NCI-H524 (cell line): ENCODE measurements around the gene AMOTL1.
"Not testable (repeated sequence)": the region's sequence is repeated elsewhere in the genome, so short reads cannot be mapped to it uniquely, and the experiment has no call there.

Source experiments
- DNase-seq, 2 experiments: peaks; one replicate each; lab custom pipeline; 2025; lab: John Stamatoyannopoulos, UW

The AMOTL1 gene

DNA sequence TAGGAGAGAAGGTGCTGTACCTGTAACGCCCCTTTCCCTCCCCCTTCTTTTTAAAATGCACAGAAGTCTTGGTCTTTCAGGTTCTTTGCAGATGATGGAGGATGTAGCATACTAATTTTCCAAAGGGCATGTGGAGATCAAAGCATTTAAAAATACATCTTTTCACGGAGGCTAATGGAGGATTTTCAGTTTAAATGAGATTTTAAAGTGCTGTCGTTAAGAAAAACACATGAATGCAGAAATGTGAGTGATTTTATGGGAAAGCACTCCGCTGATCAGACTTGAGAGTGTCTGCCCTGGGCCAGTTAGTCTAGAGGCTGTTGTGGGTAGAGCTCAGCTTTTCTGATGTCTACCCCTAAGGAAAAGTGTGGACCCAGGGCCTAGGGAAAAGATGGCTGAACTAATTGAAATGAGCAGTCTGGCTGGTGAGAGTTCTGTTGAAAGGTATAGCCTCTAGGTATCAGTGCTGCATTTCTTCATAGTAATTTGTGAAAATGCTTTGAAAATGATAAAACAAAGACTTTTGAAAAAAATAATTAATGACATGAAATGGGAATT lies 2.5 kb downstream of the AMOTL1 start:
- DNase-seq, result no peak

DNA sequence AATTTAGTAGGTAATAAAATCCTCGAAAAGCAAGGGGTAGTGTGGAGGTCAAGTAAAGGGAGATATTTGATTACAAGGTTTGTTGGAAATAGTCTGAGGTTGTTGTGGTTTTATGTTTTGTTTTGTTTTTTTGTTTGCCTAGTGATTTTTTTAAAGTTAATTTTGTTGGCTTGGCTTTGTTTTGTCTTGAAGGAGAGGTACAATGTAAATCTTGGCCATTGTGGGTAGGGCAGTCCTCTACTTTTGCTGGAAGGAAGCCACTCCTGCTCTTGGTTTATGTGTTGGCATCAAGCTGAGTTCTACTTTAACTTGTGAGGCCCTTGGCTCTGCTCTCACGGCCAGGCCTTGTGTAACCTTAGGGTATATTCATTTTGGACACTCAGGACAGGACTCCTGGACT lies 3.2 kb downstream of the AMOTL1 start:
- DNase-seq, result no peak

DNA sequence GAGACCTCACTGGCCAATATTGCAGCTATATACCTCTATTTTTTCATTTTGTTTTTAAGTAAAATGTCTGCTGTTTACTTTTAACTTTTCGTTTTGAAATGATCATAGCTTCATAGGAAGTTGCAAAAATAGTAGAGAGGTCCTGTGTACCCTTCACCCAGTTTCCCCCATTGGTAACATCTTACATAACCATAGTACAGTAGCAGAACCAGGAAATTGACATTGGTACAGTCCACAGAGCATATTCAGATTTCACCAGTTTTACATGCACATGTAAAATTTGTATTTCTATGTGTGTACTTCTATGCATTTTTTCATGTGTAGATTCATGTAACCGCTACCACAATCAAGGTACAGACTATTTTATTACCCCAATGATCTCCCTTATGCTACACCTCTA lies 3.8 kb downstream of the AMOTL1 start:
- DNase-seq, result no peak

DNA sequence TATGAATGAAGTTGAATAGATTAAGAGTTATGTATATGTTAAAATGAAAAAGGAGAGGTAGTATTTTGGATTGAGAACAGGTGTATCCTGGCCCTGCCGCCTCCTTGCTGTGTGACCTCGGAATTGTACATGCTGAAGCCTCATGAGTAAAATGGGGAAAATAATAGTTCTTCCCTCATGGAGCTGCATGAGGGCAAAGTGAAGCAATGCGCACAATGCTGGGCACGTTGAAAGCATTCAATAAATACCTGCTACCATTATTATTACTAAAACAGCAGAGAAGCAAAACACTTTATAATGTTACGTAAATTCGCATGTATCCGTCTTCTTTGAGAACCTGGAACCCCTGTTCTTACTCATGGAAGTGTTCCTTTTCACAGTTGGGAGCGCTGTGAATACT lies 5.7 kb downstream of the AMOTL1 start:
- DNase-seq, result no peak

DNA sequence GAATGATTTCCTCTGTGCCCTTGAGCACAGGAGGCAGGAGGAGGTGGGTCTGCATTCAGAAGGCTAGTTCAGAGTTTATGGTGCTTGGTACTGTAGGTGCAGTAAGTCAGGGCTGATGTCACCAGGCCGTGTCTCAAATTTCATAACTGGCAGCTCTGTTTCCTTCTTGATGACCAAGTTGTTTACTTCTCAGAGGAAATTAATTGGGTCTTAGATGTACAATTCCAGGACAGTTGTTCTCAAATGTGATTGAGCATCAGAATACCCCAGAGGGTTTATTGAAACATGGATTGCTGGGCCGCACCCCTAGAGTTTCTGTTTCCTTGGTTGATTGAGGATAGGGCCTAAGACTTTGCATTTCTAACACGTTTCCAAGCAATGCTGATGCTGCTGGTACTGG lies 6.2 kb downstream of the AMOTL1 start:
- no peak for DNase-seq

DNA sequence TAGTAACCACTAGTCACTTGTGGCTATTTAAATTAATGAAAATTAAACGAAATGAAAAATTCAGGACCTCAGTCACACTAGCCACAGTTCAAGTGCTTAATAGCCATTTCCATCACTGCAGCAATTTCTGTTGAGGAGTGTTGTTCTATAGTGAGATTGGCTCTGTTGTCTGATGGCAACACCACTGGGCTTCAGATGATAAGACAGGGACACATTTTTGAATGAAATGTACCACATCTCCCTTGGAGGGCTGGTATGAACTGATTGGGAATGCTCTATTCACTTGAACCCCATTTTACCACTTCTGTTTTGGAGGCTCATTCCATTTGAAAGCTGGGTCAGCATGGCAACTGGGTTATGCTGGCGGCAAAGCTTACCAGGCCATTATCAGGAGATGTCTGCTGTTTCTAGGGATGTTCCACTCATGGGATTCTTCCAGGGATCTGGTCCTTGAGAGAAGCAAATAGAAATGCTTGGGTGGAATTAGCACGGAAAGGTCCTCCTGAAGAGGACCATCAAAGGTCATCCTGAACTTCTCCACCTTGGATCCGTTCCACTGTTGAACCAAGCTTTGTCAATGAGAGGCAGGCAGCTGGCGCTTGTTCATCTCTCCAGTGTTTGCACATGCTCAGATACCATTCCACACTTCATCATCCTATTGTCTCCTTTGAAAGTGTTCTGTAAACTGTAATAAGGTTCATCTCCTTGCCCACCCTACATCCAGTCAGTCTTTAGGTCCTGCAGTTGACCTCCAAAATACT lies 7.6 kb downstream of the AMOTL1 start:
- DNase-seq, result no peak

DNA sequence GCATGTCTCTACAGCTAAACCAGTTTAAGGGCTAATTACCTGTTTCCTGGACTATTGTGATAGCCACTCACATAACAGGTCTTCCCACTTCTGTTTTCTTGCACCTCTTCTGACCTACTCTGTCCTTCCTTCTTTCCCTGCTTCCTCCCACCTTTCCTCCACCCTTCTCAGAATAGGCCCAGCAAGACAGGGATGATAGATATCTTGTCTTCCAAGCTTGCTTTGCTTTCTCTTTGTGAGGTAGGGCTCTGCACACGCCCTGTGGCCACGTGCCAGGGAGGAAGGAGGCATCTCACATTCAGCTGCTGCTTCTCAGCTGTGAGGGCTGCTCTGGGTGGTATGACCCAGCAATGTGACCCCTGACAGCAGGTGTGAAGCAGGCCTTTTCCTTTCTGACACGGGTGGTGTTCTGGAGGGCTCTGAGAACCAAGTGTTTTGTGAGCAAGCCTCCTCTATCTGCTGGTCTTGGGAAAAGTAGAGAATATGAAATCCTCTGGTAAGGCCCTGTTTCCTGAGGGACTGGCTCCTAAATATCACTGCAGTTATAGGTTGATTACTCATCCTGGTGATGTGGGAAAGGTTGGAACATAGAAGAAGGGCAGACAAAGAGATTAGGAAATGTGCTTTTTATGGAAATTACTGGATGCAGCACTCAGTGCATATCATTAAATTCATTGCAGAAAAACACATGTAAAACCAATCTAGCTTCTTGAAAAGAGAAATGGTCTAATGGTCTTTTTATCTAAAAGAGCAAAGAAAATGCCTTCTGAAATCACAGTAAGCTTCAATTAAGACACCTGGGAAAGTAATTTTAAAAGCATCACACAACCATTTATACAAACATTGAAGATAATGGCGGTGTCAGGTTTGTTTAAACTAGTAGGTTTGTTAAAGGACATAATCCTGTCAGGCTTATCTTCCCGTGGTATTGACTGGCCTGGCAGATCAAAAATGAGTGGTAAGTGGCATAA lies 8.5 kb downstream of the AMOTL1 start:
- DNase-seq, result peak in 1 of 2 experiments; percentile 10

DNA sequence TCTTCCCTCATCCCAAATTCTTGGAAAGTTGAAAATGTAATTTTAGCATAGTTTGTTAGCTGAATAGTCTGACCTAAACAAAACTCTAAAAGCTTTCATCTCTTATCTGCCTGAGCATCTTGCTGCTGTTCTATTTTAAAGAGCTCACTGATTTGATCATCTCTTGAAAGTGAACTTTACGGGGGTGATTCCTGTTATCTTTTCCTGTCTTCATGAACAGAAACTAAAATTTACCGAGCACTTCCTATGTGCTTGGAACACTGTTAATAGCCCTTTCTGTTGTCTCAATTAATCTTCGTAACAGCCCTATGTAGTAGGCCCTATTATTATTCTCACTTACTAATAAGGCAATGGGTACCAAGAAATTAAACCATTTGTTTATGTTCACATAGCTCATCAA lies 12.3 kb downstream of the AMOTL1 start:
- no peak for DNase-seq

DNA sequence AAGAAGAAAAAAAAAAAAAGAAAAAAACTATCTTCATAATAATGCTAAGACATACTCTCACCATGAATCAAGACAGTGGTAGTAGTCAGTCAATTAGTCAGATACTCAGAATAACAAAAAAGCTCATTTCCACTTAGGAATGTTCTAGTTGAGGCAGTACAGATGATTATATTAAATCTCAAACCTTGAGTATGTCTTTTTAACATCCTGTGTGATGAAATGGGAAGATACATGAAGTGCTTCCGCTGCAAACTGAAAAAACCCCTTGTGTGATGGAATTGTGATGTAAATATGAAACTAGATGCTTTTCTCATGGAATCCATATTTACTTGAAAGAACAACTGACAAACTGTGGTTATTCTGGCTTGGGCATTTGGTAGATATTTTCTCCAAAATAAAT lies 13.7 kb downstream of the AMOTL1 start:
- no peak for DNase-seq

DNA sequence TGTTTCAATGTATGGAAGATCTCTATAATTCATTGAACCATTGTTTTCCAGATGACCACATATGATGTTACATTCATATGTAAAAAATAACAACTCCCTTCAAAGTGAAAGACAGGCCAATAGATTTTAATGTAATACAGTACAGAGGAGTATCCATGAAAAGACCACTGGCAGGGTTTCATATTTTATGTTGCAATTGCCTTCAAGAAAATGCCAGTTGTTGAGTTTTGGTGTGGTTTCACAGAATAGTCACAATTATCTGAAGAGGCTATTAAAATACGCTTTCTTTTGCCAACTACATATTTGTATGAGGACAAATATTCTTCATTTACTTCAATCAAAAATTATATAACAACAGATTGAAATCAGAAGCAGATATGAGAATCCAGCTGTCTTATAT lies 14.3 kb downstream of the AMOTL1 start:
- DNase-seq, result no peak

DNA sequence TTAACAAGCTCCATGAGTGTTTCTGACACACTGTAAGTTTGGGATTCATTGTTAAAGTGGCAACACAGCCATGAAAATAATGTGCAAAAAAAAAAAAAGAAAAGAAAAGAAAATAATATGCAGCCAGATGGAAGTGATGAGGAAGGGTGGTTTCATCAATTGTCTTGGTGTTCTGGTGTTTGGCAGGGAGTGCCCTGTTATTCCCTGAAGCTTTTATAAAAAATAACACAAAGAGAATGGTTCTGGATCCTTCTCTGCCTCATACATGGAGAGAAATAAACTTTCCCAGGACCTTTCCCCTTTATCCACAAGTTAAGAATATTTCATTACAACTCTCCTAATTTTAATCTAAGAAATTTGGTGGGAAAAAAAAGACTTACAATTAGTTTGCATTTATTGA lies 16.7 kb downstream of the AMOTL1 start:
- DNase-seq, result no peak

DNA sequence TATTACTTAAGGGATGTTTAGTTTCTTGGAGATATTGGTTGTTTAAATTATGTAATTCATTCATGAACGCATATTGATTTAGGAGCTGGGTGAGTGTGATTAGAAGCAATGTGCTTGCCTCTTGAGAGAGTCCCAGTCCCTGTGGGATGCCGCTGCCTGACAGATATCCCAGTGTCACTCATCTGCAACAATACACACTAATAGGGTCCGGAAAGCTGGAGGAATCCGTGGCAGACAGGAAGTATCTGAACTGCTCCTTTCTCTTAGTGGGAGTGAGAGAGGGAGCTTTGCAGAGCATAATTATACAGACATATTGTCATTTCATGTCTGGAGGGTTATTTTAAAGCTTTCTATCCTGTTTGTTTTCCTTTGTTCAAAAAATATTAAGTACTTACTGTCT lies 17.4 kb downstream of the AMOTL1 start:
- no peak for DNase-seq

DNA sequence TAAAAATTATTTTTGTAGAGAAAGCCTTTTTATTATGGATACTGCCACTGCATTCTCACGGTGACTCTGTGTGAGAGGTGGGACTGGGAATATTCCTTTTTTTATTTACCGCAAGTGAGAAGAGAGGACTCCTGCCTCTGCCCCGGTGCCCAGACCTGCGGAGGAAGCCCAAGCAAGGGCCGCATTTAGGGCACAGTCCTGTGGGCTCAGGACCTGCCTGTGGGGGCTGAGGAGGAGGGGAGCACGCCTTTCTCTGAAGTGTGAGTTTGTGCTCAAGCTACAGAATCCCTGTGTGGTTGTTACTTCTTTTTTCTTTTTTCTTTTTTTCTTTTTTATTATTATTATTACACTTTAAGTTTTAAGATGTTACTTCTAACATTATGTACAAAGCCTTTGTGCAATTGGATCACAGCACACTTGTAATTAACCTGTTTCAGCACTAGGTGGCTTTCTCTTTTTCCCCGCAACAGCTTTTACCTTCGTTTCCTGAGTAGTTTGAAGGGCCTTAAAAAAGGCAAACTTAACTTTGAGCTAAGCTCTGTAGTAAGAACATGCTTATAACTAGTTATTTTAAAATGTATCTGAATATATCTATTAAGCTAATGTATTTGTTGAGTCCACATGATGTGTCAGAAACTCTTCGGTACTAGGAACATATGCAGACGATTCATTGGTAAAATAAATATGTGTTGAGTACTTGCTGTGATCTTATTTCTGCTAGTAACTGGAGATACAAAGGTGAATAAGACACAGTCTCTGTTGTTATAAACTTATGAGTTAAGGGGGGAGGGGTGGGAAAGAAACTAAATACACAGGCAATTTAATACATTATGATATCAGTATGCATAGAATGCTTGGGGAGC lies 18.3 kb downstream of the AMOTL1 start:
- DNase-seq, result peak in 1 of 2 experiments; percentile 6

DNA sequence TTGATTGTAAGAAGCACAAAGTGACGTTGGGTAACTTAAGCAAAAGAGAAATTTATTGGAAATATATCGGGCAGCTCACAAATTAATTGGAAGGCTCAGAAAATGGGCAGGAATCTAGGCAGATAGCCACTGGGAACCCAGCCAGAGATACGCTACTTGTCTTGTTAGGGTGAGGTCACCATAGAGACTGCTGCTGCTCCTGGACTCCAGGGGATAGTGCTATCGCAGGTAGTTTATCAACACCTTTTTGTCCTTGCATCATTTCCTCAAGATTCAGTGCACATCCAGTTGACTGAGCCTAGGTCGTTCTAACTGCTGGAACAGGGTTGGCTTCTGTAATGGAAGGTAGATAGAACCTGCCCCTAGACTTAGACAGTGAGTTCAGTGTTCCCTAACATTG lies 19.6 kb downstream of the AMOTL1 start:
- DNase-seq, result no peak

DNA sequence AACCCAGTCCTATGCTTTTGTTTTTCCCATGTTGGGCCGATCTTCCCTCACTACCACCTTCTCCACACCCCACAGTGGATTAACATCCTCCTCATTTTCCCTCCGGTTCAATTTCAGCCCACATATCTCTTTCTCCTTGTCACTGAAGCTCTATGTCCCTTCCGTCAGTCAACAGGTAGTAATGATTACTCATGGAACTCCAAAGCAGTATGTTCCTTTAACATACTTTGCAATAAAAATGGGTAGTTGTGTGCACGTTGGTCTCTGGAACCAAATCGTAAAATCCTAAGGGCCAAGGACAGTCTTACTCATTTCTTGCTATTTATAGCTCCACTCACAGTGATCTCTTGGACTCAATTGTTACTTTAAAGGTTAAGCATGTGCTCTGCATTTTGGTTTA lies 20.2 kb downstream of the AMOTL1 start:
- DNase-seq, result no peak

DNA sequence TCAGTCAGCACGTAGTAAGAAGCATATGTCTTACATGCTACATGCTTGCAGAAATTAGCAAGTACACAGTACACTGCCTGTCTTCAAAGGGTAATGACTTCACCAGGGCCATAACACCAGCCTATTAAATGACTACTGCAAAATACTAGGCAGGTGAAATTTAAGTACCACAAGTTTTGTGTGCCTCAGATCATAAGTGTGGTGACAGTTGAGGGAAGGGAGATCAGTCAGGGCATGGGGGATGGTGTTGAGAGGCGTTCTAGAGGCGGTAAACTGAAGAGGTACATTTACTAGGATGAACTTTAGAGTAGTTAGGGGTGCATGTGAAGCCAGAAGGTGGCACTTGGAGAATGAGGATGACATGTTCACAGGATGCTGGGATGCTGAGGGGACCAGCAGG lies 22.0 kb downstream of the AMOTL1 start:
- no peak for DNase-seq

DNA sequence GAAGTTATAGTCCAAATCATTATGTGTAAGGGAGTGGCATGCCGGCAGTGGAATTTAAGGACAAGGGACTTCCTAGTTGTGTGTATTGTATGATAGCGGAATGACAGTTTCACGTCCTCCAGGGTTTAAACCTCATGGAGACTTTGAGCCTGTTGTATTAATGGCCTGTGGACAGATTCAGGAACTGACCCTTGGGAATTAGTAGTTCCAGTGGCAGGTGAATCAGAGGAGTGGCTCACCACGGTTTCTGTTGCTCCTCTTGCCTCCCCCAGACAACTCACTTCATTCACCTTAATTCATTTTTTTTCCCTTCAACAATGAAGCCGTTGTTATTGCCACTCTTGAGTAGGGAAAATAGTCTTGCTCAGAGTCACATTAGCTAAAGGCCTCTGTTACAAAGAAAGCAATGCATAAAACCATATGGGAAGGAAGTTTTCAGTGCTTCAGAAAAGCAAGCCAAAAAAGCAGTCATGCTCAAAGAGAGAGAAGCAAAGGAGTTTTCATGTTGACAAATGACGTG lies 22.6 kb downstream of the AMOTL1 start:
- DNase-seq, result no peak

DNA sequence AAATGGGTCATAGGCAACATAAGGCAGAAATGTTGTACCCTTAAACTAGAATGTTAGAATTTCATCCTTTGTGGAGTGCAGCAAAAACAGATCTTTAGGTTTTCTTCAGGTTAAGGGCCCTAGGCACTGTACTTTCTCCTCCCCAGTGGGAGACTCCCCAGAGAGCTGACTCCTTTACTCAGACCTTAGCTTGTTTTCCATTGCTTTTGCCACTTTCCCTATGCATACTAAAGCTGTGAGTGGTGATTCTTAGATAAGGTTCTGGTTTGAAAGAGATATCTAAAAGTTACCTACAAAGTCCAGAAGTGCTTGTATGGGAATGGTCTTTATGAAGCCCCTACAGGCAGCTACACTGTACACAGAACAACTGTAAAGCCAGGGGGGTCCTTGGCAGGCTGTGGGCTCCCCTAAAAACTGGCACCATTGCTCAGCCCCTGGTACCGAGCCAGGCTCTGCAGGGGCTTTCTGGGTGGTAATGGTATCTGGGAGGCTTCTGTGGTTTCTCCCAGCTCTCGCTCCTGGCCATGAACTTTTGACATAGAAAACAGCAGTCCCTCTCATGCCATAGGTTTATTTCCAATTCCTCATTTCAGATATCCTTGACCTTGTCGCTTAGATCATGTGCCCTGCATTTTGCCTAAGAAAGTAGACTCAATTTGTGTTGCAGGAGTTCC lies 23.2 kb downstream of the AMOTL1 start:
- DNase-seq, result no peak

DNA sequence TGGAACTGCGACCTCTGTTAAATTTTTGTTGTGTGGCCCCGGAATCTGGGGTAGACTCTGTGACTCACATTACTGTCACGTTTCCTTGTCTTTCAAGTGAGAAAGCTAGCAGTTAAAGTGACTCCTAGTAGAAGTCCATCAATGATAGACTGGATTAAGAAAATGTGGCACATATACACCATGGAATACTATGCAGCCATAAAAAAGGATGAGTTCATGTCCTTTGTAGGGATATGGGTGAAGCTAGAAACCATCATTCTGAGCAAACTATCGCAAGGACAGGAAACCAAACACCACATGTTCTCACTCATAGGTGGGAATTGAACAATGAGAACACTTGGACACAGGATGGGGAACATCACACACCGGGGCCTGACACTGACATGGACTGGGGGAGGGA lies 23.8 kb downstream of the AMOTL1 start:
- not testable (repeated sequence) for DNase-seq

DNA sequence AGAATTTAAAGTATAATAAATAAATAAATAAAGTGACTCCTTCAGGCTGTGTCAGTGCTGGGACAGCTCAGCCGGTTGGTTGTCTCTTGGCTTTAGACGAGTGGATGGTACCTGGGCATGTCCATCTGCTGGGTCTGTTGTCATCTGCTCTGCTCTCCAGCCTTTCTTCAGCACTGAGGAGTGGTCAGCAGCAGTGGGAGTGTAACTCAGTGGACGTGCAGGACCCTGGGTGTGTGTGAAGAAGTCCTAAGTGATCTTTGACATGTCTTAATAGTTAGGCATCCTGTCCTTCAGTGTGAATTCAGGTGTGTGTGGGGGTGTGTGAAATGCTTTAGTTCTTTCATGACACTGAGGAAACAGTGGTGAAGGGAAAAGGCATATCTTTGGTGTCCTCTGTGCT lies 24.3 kb downstream of the AMOTL1 start:
- no peak for DNase-seq

DNA sequence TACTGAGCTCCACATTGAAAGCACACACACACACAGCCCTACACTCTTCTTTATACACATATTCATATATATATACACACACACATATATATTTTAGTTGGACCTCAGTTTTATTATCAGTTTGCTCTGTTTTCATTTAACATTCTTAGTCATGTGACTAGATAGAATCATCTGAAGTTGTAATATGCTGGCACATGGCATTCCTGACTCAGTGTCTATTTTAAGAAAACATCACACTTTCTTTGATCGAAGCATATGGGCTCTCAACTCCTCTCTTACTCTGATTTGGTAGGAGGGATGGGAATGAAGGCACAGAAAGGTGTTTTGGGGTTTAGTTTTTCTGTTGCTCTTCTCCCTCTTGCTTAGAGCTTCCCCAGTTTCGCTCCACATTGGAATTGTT lies 24.8 kb downstream of the AMOTL1 start:
- DNase-seq, result no peak
